HFF-Myc (cell line): Measurements from ENCODE around the gene LEPR.
"Not testable (repeated sequence)": the region's sequence is repeated elsewhere in the genome, so short reads cannot be mapped to it uniquely, and the experiment has no call there.

Experiments
- DNase-seq: peaks from one replicate; pipeline ENCODE4 v3.0.0-alpha.2; 2011; ENCODE audit warnings: low read depth; ENCODE audit errors: extremely low read depth
- H3K4me3 ChIP-seq: replicated peaks from 2 replicates; pipeline ENCODE4 v1.5.1; 2011; ENCODE audit warnings: low read depth, mild to moderate bottlenecking, control low read depth, low read length
- CTCF ChIP-seq: IDR thresholded peaks from 2 replicates; pipeline ENCODE4 v1.5.1; 2012; ENCODE audit warnings: mild to moderate bottlenecking, low read depth, low read length, control low read depth; ENCODE audit errors: missing control alignments

LEPR gene

GRCh38 chr1:65420590-65421350, at the start of gene LEPR, which contains the start of gene LEPROT:
Gene LEPR, plus strand, starts transcription at chr1:65420668. Its CDS starts 144,898 bp downstream, at chr1:65565566.
Gene LEPROT, plus strand, starts transcription at chr1:65420668. Its CDS starts 57 bp downstream, at chr1:65420725.
- TF ChIP-seq CTCF, result no peak
- peak within 1 kb of the TSS; percentile 76 for H3K4me3 ChIP-seq
- peak; percentile 48 for DNase-seq

- no peak for TF ChIP-seq CTCF
- H3K4me3 ChIP-seq, result no peak overlapping the region
- no peak for DNase-seq
Measured at GRCh38 chr1:65371544-65371943, 48.9 kb upstream of the LEPR start.

- no peak for DNase-seq
- TF ChIP-seq CTCF, result no peak
Measured at GRCh38 chr1:65372557-65372956, 47.9 kb upstream of the LEPR start.

GRCh38 chr1:65377496-65378246, 42.8 kb upstream of the LEPR start:
- no peak for DNase-seq
- no peak for TF ChIP-seq CTCF
- H3K4me3 ChIP-seq, result no peak overlapping the region

More at GRCh38 chr1:65372557-65372956, 47.9 kb upstream of the LEPR start:
- no peak overlapping the region for H3K4me3 ChIP-seq

GRCh38 chr1:65378247-65378946, 42.1 kb upstream of the LEPR start:
- no peak for DNase-seq
- no peak for TF ChIP-seq CTCF
- no peak overlapping the region for H3K4me3 ChIP-seq

GRCh38 chr1:65384426-65384825, 36.0 kb upstream of the LEPR start:
- not testable (repeated sequence) for DNase-seq, H3K4me3 ChIP-seq

- DNase-seq, result no peak
- TF ChIP-seq CTCF, result no peak
- H3K4me3 ChIP-seq, result no peak overlapping the region
Measured at GRCh38 chr1:65386439-65386838, 34.0 kb upstream of the LEPR start.
